Measurements from ENCODE around the gene SMIM43. TPM values are rescaled to one million over a fixed set of nuclear protein-coding genes. Genes with fewer than 3 reads are reported as not detected.

SMIM43 gene
- total and polyA plus RNA-seq, 9 of the 15 experiments (the other 6 are each of a cell fraction or from before 2014, with no cell fraction given) = not detected

- TF ChIP-seq TFAP4 (CRISPR knock-in tag; IDR thresholded peaks at IDR 0.05; ENCODE audit: borderline replicate concordance) = peak; percentile 79
- peak; percentile 46 for TF ChIP-seq CBFA2T2 (conservative IDR thresholded peaks at IDR 0.05)
- peak; percentile 98 for TF ChIP-seq JUN (IDR thresholded peaks at IDR 0.05; ENCODE audit: borderline replicate concordance, low read depth, low read length)
- no peak for TF ChIP-seq JUN (CRISPR knock-in tag; IDR thresholded peaks at IDR 0.05; ENCODE audit: borderline replicate concordance)
- TF ChIP-seq DPF2 (IDR thresholded peaks at IDR 0.05) = peak; percentile 95
- no peak for TF ChIP-seq STAG1 (CRISPR knock-in tag; IDR thresholded peaks at IDR 0.05; ENCODE audit: borderline replicate concordance)
- peak; percentile 73 for TF ChIP-seq C11orf30 (IDR thresholded peaks at IDR 0.05; ENCODE audit: low read depth)
- peak; percentile 67 for TF ChIP-seq FOS (IDR thresholded peaks at IDR 0.05; ENCODE audit: extremely low read depth, insufficient read length)
Measured at GRCh38 chr4:121711263-121712000, 53.5 kb downstream of the SMIM43 start (continued).

DNA sequence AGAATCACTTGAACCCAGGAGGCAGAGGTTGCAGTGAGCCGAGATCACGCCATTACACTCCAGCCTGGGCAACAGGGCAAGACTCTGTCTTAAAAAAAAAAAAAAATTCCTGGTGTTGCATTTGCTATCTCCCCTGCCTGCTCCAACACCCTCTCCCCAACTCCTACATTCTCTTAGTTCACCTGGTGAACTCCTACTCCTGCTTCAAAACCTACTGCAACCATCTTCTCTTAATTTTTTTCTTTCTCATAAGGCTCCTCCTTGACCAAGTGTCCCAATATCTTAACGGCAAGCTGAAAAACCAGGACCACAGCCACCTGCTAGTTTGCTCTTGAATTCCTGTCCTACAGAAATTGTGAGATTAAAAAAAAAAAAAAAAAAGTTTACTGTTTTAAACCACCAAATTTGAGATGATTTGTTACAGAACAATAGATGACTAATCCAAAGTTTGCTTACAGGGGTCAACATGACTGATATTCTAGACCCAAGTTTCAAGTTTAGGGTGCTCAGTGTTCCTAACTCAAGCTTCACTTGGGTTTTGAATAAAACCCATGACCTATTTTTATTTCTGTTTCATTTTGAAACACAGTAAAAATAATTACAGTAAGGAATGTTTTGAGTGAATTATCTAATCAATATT is 55.1 kb downstream of the SMIM43 start:
- CTCF ChIA-PET (ENCODE audit: low intra/inter-chr PET ratio) = no interaction called here
- ATAC-seq (no peak), DNase-seq (ENCODE audit: extremely low read depth in 1 of 4, low spot score in 3 of 4) (no peak), FAIRE-seq (no peak)
- Histone ChIP-seq H3K4me3 (no peak overlapping the region), H3K9me1 (ENCODE audit: control insufficient read depth, insufficient read depth, low read length) (no peaks in the 10 kb centered on the region), H4K20me1 (replicated peaks; ENCODE audit: control insufficient read depth, insufficient read depth, low read length) (no peaks in the 10 kb centered on the region), H3K27me3 (ENCODE audit: control insufficient read depth in 2 of 2, insufficient read depth in 2 of 2, low read length in 2 of 2) (peaks cover 0 to 6% of the 10 kb centered on the region in 2 experiments; a peak in 3 of 5 replicates), H3K27ac (ENCODE audit: extremely low read depth, low read depth, low read length) (no peak overlapping the region), H3K4me2 (ENCODE audit: insufficient read depth, low read length) (no peak overlapping the region), H3K79me2 (ENCODE audit: control insufficient read depth, insufficient read depth, low read length) (no peaks in the 10 kb centered on the region), H3K9ac (ENCODE audit: insufficient read depth in 1 of 2, low read depth in 2 of 2, low read length in 2 of 2) (no peak overlapping the region), H3K4me1 (replicated peaks in 1 of 2; ENCODE audit: control insufficient read depth in 2 of 2, insufficient read depth in 2 of 2, low read length in 2 of 2) (peaks cover 5% of the 10 kb centered on the region in 2 experiments; a peak in 4 of 5 replicates), H2AFZ (ENCODE audit: low read depth, low read length) (no peak overlapping the region), H3K36me3 (ENCODE audit: control insufficient read depth, insufficient read depth, low read length) (no peaks in the 10 kb centered on the region), H3K9me3 (replicated peaks; ENCODE audit: control insufficient read depth, insufficient read depth, low read depth, low read length) (no peaks in the 10 kb centered on the region)
- POLR2A ChIA-PET = interaction anchor here (1.2 kb wide), 2 partner anchors 12 to 13 kb away, joined by 3 read pairs; partner anchors contain the start of gene ANXA5
- no TSS peak for BruUV-seq (replicated peaks)
- in situ Hi-C loops (cut with MboI) (no loop called here), intact Hi-C loops (cut with micrococcal nuclease) (no loop called here)
- 20% methylated on average over 1 of the region's 3 CpGs for WGBS (ENCODE audit: insufficient coverage, low coverage, missing lambda C conversion rate)
- TF ChIP-seq SMARCA4 (IDR thresholded peaks at IDR 0.05) (no peak), RAD51 (IDR thresholded peaks at IDR 0.05; ENCODE audit: borderline replicate concordance, low read depth) (no peak), EGR1 (conservative IDR thresholded peaks at IDR 0.05) (no peak), ZNF518B (CRISPR knock-in tag; IDR thresholded peaks at IDR 0.05) (no peak), FOXK2 (conservative IDR thresholded peaks at IDR 0.05 in 1 of 2, IDR thresholded peaks at IDR 0.05 in 1 of 2; ENCODE audit: low read depth in 2 of 2) (no peak)
